ENCODE measurements around the gene AGFG1.

Gene AGFG1

DNA sequence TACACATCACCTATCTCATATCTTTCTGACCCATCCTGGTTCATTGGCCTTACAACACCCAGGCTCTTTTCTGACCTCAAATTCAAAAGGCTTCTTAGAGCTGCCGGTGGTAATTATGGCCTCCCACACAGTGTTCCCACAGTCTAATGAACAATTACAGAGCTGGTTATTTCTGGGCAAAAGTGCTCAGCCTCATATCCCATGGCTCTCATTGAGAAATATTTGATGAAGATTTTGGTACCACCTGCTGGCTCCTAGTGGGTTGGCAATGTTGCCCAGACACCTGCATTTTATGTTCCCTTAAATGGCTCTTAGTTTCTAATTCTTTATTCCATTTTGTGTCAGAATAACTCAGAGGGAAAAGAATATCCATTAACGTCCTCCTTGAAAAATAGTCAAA lies 106.7 kb downstream of the AGFG1 start:
- no peak for TF ChIP-seq CTCF (IDR thresholded peaks at IDR 0.05)
- no peaks in the 10 kb centered on the region for H3K4me1 ChIP-seq (ENCODE audit: control insufficient read depth in 1 of 2, insufficient read depth in 1 of 2, low read depth in 1 of 2, low read length in 1 of 2)
- H3K27me3 ChIP-seq, result peaks cover 17% of the 10 kb centered on the region
- no peak overlapping the region for H3K4me3 ChIP-seq (ENCODE audit: low read depth in 1 of 2, low read length in 1 of 2)
- H3K27ac ChIP-seq, result no peak overlapping the region
- H3K9me3 ChIP-seq, result no peaks in the 10 kb centered on the region
- no peaks in the 10 kb centered on the region for H3K36me3 ChIP-seq

DNA sequence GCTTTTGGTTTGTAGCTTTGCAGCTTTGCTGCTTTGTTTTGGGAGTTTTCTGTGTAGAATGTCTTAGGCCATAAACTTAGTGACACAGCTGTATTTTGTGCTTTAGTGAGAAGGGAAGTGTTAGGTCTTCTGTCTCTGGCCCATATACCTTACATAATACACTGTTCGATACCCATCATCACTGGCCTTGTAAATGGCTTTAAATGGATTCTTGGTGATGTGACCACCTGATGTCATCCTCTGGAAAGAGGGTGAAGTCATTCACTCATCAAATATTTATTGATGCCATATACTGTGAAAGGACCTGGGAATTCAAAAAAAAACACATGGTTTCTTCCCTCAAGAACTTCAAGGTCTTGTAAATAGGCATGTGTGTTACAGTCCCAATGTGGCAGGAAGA lies 107.8 kb downstream of the AGFG1 start:
- TF ChIP-seq CTCF (IDR thresholded peaks at IDR 0.05), result no peak
- H3K36me3 ChIP-seq, result no peaks in the 10 kb centered on the region
- H3K4me3 ChIP-seq (ENCODE audit: low read depth in 1 of 2, low read length in 1 of 2), result no peak overlapping the region

DNA sequence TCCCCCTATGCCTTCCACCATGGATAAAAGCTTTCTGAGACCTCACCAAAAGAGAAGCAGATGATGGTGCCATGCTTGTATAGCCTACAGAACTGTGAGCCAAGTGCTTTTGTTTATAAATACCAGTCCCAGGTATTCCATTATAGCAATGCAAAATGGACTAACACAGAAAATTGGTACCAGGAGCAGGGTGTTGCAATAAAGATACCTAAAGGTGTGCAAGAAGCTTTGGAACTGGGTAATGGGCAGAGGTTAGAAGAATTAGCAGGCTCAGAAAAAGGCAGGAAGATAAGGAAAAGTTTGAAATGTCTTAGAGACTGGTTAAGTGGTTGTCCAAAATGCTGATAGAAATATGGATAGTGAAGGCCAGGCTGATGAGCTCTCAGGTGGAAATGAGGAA lies 110.4 kb downstream of the AGFG1 start:
- no peak overlapping the region for H3K27ac ChIP-seq
- H3K36me3 ChIP-seq, result no peaks in the 10 kb centered on the region

More for the DNA sequence above, 107.8 kb downstream of the AGFG1 start:
- Histone ChIP-seq H3K27me3 (peaks cover 10% of the 10 kb centered on the region), H3K4me1 (ENCODE audit: control insufficient read depth in 1 of 2, insufficient read depth in 1 of 2, low read depth in 1 of 2, low read length in 1 of 2) (no peaks in the 10 kb centered on the region), H3K27ac (no peak overlapping the region), H3K9me3 (no peaks in the 10 kb centered on the region)

DNA sequence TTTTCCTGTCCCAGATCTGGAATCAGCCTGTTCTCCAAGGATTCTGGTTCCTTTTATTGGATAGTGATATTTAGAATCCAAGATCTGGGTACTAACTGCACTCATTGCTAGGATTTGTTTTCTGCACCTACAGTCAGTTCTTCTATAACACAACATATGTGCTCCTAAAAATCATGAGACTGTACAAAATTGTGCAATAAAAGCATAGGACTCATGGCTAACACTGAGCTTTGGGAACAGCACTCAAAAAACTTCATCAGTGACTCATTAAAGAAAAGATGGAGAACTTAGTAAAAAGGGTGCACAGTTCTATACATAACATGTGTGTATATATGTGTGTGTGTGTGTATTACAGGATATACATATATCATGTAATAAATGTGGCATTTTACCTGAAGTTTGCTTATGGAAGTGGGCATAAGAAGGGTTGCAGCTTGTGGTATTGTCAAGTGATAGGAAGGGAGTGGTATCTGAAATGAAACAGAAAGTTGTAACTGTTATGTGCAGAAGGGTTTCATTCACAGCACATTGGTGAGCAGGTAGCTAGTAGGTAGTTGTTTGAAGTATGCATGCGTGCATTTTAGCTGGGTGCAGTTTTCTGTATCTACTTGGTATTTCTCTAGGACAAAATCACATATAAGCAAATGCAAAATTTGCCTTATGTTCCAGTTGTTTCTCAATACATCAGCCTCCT lies 120.9 kb downstream of the AGFG1 start:
- Histone ChIP-seq H3K27me3 (peaks cover 49% of the 10 kb centered on the region), H3K4me3 (ENCODE audit: low read depth in 1 of 2, low read length in 1 of 2) (no peak overlapping the region), H3K4me1 (ENCODE audit: control insufficient read depth in 1 of 2, insufficient read depth in 1 of 2, low read depth in 1 of 2, low read length in 1 of 2) (no peaks in the 10 kb centered on the region), H3K36me3 (no peaks in the 10 kb centered on the region), H3K27ac (no peak overlapping the region), H3K9me3 (no peaks in the 10 kb centered on the region)
- no peak for TF ChIP-seq CTCF (IDR thresholded peaks at IDR 0.05)

More for the DNA sequence above, 110.4 kb downstream of the AGFG1 start:
- H3K27me3 ChIP-seq, result peaks cover 11% of the 10 kb centered on the region
- no peaks in the 10 kb centered on the region for H3K9me3 ChIP-seq
- H3K4me3 ChIP-seq (ENCODE audit: low read depth in 1 of 2, low read length in 1 of 2), result no peak overlapping the region
- no peak for TF ChIP-seq CTCF (IDR thresholded peaks at IDR 0.05)
- H3K4me1 ChIP-seq (ENCODE audit: control insufficient read depth in 1 of 2, insufficient read depth in 1 of 2, low read depth in 1 of 2, low read length in 1 of 2), result no peaks in the 10 kb centered on the region

DNA sequence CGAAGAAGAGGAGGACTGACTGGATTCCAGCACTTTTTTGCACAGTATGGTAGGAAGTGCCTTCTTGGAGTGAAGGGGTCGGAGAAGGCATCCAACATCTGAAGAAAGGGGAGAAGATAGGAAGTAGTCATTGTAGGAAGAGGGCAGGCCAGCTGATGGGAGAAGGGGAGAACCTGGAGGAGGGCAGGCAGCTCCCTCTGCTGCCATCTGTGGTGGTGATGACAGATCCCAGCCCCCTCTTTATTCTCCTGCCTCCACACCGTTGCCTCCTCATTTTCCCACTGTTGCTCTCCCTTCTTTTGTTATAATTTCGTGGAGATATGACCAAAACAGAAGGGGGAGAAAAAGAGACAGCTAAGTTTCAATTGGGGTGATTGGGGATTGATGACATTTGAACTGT lies 123.8 kb downstream of the AGFG1 start:
- no peak overlapping the region for H3K27ac ChIP-seq

More for the DNA sequence above, 123.8 kb downstream of the AGFG1 start:
- Histone ChIP-seq H3K4me3 (ENCODE audit: low read depth in 1 of 2, low read length in 1 of 2) (no peak overlapping the region), H3K36me3 (no peaks in the 10 kb centered on the region), H3K9me3 (no peaks in the 10 kb centered on the region), H3K4me1 (ENCODE audit: control insufficient read depth in 1 of 2, insufficient read depth in 1 of 2, low read depth in 1 of 2, low read length in 1 of 2) (no peaks in the 10 kb centered on the region), H3K27me3 (peaks cover 43% of the 10 kb centered on the region)
- no peak for TF ChIP-seq CTCF (IDR thresholded peaks at IDR 0.05)

Data from neutrophil (primary cell).